ENCODE measurements around the gene KATNAL1.
"Not testable (repeated sequence)": the region's sequence is repeated elsewhere in the genome, so short reads cannot be mapped to it uniquely, and the experiment has no call there.

The KATNAL1 gene

DNA sequence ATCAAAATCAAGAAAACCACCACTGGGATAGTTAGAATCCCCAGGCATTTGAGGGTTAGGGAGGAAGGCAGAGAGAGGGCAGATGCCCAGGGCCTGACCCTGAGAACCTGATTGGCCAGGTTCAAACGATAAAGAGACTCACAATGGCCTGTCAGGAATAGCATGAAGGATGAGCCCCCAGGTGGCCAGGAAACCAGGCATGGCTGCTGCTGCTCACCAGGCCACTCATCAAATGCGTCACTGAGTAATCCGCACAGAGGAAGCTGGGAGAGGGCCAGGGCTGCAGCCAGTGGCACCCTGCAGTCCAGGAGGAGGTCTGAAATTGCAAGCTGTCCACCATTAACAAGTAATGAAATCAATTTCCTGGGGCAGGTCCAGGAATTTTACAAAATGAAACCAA lies 111.3 kb downstream of the KATNAL1 start:
- DNase-seq, result peak; percentile 62

DNA sequence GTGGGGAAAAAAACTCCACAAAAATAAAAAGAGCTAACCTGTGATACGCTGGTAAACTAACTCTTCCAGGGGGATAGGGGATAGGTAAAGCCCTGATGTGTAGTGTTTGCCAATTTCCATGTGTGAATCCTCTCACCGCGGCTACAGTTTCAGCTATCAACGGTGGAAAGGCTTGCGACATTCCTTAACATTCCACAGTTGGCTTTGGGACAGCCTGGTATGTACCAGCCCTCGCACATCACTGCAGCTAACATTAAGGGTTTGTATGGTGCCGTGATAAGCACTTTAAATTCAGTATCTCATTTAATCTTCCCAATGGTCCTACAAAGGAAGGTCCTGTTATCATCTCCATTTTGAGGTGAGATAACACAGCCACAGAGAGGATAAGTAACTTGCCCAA lies 112.4 kb downstream of the KATNAL1 start:
- DNase-seq, result no peak

DNA sequence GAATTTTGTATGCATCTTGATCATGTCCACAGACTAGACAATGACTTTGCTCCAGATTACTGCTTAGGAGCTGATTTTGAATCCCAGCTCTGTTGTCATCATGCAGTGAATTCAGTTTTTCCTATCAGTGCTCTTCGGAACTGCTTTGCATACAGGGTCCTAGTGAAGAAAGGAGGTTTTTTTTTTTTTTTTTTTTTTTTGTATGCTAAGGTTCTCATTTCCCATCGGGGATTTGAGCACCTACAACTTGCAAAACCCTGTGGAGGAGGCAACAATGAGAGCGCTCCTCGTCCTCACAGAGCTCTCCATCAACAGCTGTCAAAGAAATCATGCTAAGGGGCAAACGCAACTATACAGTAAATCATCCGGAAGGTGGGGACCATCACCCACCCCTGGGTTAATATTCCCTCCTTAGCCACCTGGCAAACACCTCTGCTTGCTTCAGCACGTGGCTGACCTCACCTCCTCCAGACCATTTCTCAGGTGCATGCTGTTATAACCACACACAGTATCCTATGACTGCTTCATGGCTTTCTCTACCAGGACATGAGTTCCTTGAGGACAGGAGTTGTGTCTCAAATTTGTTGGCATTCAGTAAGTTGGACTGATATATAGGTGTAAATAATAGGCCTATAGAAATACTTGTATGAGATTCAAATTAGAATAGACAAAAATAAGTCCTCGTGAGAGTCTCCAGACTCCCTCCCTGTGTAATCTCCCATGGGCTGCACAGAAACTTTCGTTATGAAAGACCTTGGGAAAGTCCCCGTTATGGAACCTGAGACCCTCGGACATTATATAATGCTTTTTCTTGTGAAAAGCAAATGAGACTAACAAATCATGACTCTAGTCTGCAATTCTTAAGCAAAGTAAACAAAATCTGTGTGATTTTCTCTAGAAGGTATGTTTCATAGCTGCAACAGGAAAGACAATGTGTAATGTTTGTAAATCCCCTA lies 113.8 kb downstream of the KATNAL1 start:
- DNase-seq, result no peak

DNA sequence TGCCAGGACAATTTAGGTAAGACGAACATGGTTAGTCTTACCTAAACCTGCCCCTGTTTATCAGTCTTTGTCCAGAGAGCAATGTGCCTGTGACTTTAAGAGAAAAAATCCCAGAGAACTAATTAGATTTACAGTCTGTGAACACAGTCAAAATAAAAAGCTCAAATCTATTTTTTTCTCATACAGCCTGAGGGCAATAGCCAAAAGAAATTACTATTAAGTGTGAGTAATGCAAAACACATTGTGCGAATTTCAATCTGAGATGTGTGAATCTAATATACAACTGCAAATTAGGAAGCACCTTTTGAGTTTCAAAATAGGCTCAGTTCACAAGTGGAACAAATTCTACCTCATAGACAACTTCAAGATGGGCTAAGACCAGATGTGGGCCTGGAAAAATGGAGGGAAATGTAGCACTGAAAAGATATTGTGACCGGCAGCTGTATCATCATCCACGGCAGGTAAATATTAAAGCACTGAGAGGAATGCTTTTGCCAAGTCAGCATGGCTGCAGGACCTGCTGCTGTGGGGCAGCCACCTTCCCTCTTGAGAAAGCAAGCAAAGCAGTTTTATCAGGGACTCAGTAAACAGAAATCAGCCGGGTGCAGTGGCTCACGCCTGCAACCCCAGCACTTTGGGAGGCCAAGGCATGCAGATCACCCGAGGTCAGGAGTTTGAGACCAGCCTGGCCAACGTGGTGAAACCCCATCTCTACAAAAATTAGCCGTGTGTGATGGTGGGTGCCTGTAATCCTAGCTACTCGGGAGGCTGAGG lies 114.8 kb downstream of the KATNAL1 start:
- DNase-seq, result no peak

DNA sequence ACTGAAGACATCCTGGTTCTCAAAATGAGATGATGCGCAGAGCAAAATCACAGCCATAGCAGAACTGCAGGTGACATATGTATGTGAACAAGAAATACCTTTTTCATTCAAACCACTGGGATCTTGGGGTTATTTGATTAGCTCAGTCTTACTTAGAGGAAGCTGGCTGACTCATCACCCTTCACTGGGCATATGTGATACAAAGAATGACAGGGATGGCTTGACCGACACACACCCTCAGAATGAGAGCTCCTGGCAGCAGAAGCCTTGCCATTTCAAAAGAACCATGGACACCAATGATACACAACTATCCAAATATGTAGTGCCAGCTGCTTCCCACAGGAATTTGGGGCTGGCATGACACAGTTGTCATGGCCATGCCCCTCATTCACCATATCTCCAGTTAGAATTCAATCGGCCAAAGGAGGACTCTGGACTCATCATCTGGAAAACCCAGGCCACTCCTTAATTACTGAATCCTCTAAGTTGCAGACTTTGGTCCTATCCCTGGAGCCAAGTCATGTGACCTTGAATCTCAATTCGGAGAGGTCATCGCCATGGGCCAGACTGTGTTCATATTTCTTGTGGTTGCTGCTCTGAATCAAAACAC lies 115.8 kb downstream of the KATNAL1 start:
- DNase-seq, result no peak

DNA sequence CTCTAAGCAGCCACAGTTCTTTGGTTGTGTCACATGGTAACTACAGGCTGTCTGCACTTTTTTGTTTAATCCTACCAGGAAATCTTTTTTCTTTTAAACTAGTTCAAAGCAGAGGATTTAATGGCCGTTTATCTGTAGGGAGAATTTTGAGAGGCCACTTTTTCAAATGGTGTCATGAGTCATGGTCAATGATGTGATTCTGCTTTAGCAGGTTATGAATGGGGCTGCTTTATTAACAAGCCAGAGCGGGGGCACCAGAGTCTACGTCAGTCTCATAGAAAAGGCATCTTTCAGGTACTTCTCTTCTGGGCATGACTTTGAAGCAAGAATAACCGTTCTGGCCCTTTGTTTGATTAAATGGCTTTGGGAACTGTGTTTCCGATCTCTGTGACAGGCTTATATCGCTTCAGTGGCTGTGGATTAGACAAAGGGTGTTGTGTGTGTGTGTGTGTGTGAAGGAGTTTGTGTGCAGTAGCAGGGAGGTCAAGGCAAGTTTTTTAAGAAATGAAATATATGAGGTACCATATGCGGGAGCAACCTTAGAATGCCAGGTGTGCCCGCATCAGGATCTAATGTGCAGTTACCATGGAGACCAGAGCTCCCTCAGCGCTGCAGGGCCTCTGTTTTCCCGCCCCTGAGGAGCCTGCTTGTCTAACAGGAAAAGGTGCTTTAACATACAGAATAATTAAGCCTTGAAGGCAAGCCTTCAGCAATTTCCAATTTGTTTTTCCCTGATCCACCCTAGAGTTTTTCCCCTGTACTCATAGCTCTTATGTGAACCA lies 120.5 kb downstream of the KATNAL1 start:
- DNase-seq, result no peak

DNA sequence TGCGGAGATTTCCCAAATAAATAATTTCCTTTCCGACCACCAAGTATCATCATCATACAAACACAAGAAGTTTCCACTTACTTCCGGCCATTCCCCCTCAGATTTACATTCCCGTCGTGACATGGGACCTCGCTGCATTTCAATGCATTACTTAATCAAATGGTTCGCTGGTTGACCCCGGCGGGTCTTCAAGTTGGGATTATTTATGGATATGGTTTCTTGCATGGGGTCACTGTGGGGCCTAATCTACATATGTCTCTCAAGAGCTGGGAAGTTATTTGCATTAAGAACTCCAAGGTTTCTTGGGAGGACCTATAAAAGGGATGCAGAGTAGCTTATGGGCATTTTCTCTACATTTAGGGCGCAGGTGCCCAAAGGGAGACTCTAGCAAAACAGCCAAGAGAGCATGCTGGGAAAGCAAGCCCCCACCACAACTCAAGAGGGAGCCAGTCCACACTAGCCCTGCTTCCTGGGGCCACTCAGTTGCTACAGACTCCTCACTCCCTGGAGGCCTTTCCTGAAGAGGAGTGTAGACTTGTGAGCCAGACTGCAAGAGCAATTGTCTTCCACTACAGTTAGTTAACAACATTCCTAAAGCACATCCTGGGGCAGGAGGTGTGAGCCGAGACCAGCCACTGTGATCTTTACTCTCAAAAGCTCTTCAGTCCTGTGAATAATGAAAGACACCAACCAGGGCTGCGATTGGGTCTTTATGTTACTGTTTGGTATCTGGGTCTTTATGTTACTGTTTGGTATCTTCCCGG lies 125.3 kb downstream of the KATNAL1 start:
- DNase-seq, result no peak

DNA sequence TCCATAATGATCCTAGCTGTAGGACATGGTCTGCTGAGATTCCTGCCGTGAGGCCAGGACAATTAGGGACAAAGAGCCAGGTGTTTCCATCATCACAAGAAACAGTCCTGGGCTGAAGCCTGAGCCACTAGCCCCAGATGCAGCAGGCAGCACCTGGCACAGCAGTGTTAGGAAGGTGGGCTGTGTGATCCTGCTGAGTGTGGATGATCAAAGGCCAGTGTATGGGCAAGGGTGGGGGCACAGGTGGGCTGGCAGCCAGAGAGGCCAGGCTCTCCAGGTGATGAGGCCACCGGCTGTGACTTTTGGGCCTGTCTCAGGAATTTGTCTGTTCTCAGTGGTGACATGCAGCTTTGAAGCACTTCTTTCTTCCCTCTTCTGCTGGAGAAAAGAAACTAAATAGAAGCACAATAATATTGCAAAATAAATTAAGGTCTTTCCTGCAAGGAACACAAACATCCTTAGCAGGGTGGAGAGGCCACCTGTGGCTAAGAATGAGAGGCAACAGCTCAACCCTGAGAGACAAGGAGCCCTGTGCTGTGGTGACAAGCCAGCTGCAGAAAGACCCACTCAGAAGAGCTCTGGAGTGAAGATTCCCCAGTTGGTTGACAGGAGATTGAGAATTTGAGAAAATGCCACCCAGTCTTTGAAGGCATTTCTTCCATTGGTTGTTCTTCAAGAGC lies 127.6 kb downstream of the KATNAL1 start:
- DNase-seq, result no peak

DNA sequence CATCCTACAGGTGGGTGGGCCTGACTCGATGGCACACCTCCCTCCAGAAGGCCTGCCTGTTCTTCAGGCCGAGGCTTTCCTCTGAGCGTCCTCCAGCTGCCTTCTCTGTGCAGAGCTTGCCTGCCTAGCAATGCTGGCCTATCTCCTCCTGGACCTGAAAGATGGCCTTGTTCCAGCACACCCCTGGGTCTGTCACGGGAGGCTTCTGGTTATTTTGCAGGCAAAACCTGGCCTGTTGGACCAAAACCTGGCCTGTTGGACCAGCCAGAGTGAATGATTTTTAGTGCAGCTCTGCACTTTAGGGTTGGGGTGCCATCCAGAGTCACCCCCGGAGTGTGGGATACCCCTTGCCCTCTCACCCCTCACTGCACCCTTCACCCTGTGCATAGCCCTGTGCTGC lies 128.4 kb downstream of the KATNAL1 start:
- DNase-seq, result no peak

DNA sequence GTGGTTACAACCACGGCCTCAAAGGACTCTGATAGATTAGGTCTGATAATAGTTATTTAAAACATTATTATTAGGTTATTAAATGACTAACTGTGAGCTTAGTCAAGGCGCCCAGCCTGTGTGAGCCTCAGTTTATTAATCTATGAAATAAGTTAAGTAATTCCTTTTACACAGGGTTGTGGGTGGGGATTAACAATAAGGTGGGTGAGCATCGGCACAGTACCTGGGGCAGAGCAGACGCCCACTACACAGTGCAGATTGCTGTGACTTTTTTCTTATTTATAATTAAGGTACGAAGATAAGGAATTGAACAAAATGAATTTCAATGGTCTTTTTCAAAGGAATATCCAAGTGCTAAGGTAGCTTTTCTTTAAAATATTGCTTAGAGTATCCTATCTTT lies 132.2 kb downstream of the KATNAL1 start:
- no peak for DNase-seq

DNA sequence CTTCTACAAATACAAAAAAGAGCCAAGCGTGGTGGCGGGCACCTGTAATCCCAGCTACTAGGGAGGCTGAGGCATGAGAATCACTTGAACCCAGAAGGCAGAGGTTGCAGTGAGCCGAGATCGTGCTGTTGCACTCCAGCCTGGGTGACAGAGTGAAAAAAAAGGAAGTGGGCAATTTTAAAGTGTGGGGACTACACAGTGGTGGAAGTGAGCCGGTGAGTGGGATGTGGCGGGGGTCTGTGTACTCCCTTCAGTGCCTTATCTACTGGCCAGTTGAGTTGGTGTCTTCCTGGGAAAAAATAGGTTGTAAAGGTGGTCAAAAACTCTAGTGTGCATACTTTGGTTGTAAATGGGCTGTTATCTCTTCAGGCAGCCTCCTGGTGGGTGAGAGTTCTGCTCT lies 133.1 kb downstream of the KATNAL1 start:
- DNase-seq, result not testable (repeated sequence)

DNA sequence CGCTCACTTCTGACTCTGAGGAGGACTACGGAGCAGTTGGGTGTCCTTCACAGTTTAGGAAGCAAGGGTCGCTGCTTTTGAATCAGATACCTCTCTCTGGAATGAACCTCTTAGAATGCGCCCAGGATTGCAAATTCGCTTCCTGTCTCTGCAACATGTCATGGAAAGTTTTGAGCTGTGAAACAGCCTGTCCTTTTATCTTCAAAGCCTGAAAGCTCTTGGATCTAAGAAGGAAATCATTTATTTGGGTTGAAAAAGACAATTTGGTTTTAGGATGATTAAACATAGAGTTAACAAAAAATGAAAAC lies 134.1 kb downstream of the KATNAL1 start:
- DNase-seq, result no peak

DNA sequence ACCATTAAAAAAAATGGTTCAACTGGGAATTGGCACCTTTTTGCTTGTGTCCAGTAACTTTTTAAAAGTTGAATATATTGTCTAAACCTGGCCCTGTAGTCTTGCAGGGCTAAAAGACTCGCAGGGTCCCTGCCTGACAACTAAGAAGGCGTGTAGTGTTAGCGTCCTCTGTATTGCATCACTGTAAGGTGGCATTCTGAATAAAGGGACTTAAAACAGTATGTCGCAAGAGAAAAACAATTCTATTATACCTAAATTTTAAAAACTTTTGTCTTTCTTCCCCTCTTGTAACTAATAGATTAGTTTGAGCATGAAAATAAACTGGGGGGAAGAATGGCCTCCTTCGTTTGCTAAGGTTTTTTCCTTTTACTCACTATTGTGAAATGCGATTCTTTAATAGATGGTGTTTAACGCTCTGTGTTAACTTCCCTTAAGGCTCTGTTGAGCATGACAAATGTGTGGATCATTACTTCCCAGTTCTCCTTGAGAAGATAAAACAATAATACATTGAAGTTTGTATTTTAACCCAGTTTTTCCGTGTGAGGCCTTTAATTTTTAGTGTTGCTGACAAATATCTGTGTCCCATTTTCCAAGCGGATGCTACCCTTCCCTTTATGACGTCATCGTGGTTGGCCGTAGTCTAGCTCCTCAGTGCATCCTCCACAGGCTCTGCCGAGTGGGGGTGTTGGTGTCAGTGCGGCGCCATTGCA lies 134.6 kb downstream of the KATNAL1 start:
- no peak for DNase-seq

DNA sequence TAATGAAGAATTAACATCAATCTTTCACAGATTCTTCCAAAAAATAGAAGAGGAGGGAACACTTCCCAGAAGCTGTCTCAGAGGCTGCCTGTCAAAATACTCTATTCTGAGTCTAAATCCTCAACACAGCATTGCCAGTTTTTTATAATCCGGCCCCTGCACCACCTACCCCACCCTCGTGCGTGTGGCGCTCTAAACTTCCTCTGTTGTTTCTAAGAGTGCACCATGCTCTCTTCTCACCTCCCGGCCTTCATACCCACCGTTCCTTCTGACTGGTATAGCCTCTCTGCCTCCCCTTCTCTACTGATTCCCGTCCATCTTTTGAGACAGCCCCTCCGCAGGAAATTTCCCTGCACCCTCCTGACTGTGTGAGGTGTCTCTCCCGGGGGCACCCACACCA lies 136.8 kb downstream of the KATNAL1 start:
- DNase-seq, result no peak

DNA sequence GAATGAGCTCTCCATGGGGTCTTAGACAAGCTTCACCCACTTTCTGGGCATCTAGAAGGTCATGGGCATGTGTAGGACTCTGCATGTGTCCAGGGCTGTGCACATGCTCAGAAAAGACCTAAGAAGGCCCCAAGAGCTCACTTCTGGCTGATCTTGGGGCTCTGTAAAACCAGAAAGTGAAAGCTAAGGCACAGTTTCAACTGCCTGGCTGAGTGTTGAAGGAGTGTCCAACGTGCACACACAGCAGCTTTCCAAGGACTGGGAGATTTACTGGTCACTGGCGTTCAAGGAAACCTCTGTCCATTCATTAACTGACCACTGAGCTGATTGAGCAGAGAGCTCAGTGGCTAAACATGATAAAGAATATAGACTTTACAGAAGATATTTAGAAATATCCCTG lies 137.9 kb downstream of the KATNAL1 start:
- DNase-seq, result no peak

DNA sequence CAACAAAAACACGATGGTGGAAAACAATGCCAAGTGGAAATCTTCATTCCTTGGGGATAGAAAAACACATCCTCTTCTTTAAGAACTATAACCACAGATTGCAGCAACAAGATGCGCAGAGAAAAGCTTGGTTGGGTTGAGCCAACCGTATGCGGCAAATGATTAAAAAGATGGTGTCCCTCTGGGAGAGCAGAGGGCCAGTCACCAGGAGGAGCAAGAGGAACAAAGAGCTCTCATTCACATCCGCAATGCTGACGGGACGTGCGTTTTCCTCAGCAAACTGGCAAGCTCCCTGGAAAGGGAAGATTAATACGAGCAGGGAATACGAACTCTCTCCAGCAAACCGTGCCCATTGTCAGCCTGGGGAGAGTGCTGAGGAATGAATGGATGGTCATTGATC lies 141.6 kb downstream of the KATNAL1 start:
- peak; percentile 46 for DNase-seq

DNA sequence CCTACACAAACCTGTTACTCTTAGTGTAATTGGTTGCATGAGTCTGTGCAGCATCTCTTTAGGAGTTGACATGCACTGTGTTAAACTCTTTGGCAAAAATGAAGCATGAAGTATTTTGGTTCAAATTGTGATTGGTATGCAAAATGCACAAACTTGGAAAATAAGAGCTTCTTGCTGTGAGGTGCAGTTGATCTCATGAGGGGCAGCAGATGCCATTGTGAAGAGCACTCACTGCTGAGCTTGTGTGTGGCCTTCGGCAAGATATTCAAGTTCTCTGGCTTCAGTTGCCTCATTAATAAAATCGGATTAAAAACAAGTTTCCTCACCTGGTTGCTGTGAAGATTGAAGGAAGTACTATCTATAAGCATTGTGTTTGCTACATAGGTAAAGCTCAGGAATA lies 142.3 kb downstream of the KATNAL1 start:
- DNase-seq, result no peak

DNA sequence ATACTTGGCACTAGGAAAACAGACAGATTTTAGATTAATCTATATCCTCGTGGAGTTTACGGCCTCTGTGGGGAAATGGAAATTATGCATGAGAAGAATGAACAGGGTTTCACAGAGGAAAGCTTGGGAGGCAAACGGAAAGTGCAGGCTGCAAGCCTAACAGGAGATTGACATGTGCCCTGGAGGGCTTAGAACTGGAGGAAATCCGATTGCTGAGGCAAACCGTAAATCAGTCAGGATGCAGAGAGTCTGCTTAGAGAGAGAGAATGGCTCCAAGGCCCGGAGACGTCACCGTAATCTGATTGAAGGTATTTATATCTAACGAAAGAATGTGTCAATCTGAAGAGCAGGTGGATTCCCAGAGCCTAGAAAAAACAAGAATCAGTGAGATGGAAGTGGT lies 143.2 kb downstream of the KATNAL1 start:
- DNase-seq, result no peak

DNA sequence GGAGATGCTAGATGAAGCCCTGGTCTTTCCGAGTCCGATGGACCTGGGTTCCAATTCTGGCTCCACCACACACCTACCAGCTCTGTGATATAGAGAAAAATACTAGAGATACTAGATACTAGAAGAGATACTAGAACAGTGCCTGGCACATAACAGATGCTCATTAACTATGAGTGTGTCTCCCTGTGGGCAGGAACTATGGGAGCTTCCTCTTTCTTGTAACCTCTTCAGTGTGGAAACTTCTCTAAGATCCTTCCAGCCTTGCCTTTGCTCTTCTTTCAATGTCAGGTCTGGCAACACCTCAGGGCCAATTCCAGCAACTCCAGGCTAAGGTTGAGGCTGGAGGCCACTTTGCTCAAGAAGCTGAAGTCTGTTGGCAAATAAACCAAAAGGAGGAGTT lies 143.9 kb downstream of the KATNAL1 start:
- DNase-seq, result no peak

DNA sequence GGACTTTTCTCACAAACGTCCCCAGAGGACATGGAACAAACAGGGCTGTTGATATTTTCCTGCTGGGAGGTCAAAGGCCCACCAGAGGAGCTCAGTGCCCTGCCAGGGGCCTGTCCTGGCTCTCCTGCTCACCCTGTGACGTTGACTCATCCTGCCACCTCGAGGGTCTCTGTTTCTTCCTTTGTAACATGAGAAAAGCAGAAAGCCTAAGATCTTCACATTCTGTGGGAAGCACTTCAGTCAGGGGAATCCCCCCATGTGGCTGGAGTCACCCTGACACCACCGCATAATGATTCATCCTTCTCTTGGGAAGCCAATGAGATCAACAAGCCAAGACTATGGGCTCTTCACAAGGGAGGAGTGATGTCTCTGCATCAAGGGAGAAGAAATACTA lies 147.9 kb downstream of the KATNAL1 start:
- DNase-seq, result no peak
